GM18870 (cell line): ENCODE data around the gene ATG5.
A peak's percentile ranks its signal among the peaks of the same experiment; 100 is the strongest.
"Not testable (repeated sequence)": the region's sequence is repeated elsewhere in the genome, so short reads cannot be mapped to it uniquely, and the experiment has no call there.

Source experiments
- ATAC-seq: cut with Tn5 transposase; IDR thresholded peaks from one replicate; pipeline ENCODE4 v1.9.1; 2021; ENCODE audit warnings: moderate library complexity; ENCODE audit not compliant: unreplicated experiment

ATG5 gene

GRCh38 chr6:106160189-106160588 is 165.4 kb downstream of the ATG5 start:
- no peak for ATAC-seq

GRCh38 chr6:106159531-106159940 is 166.0 kb downstream of the ATG5 start:
- ATAC-seq: no peak

- ATAC-seq: no peak
Measured at GRCh38 chr6:106158816-106159215, 166.7 kb downstream of the ATG5 start.

- no peak for ATAC-seq
Measured at GRCh38 chr6:106156863-106157262, 168.7 kb downstream of the ATG5 start.

- ATAC-seq: no peak
Measured at GRCh38 chr6:106156413-106156812, 169.1 kb downstream of the ATG5 start.

- no peak for ATAC-seq
Measured at GRCh38 chr6:106155219-106155830, 170.2 kb downstream of the ATG5 start.

- no peak for ATAC-seq
Measured at GRCh38 chr6:106154326-106154725, 171.2 kb downstream of the ATG5 start.

- ATAC-seq: no peak
Measured at GRCh38 chr6:106152952-106153351, 172.6 kb downstream of the ATG5 start.

GRCh38 chr6:106152476-106152875 is 173.1 kb downstream of the ATG5 start:
- ATAC-seq: not testable (repeated sequence)

GRCh38 chr6:106149472-106150069 is 176.0 kb downstream of the ATG5 start:
- no peak for ATAC-seq

- ATAC-seq: no peak
Measured at GRCh38 chr6:106147476-106147875, 178.1 kb downstream of the ATG5 start.

- ATAC-seq: peak; percentile 33
Measured at GRCh38 chr6:106146852-106147351, 178.7 kb downstream of the ATG5 start.

- ATAC-seq: peak; percentile 33
Measured at GRCh38 chr6:106145741-106146227, 179.8 kb downstream of the ATG5 start.

GRCh38 chr6:106145144-106145543 is 180.4 kb downstream of the ATG5 start:
- no peak for ATAC-seq

GRCh38 chr6:106143665-106144064 is 181.9 kb downstream of the ATG5 start:
- ATAC-seq: no peak

- ATAC-seq: no peak
Measured at GRCh38 chr6:106142876-106143431, 182.6 kb downstream of the ATG5 start.

GRCh38 chr6:106141441-106142237 is 183.9 kb downstream of the ATG5 start:
- peak; percentile 86 for ATAC-seq

- ATAC-seq: no peak
Measured at GRCh38 chr6:106138151-106138550, 187.4 kb downstream of the ATG5 start.

GRCh38 chr6:106136845-106137244 is 188.7 kb downstream of the ATG5 start:
- ATAC-seq: no peak

- ATAC-seq: no peak
Measured at GRCh38 chr6:106135911-106136571, 189.5 kb downstream of the ATG5 start.
